ENCODE measurements around the gene APOA5. TPM values are rescaled to one million over a fixed set of nuclear protein-coding genes. Genes with fewer than 3 reads are reported as not detected.

Gene APOA5
- total and polyA plus RNA-seq, 2 of the 13 experiments (the other 11 are each of a cell fraction or from before 2014, with no cell fraction given), result 44.0 to 49.1 TPM

DNA sequence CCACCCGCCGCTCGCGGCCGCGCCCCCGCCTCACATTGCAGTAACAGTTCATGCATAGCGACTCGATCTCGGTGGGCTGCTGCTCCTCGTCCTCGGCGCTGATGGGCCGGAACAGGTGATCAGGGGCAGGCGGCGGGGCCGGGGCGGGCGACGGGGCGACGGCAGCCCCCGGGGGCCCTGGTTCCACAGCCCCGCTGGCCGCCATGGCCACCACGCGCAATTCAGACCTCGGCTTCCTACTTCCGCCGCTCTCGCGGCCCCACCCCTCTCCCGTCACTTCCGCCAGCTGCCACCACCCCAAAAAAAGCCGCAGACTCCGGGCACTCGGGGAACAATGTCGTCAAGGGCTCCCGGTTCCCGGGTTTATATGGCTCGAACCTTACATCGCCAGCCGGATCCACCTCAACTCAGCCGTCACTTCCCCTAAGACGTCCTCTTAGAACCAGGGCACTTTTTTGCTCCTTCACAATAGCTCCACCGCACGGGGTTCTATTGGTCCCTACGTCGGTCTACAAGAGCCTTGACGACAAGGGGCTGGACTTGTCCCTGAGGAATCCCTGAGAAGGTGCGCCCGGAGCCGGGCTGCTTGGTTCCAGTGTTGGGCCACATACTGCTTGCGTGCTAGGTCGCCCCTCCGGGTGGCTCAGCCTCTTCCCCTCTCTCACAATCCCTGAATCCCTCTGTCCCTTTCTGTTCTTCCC lies 3.7 kb downstream of the APOA5 start, which contains the start of gene ZPR1 (continued):
- TF ChIP-seq, protein P1, sequence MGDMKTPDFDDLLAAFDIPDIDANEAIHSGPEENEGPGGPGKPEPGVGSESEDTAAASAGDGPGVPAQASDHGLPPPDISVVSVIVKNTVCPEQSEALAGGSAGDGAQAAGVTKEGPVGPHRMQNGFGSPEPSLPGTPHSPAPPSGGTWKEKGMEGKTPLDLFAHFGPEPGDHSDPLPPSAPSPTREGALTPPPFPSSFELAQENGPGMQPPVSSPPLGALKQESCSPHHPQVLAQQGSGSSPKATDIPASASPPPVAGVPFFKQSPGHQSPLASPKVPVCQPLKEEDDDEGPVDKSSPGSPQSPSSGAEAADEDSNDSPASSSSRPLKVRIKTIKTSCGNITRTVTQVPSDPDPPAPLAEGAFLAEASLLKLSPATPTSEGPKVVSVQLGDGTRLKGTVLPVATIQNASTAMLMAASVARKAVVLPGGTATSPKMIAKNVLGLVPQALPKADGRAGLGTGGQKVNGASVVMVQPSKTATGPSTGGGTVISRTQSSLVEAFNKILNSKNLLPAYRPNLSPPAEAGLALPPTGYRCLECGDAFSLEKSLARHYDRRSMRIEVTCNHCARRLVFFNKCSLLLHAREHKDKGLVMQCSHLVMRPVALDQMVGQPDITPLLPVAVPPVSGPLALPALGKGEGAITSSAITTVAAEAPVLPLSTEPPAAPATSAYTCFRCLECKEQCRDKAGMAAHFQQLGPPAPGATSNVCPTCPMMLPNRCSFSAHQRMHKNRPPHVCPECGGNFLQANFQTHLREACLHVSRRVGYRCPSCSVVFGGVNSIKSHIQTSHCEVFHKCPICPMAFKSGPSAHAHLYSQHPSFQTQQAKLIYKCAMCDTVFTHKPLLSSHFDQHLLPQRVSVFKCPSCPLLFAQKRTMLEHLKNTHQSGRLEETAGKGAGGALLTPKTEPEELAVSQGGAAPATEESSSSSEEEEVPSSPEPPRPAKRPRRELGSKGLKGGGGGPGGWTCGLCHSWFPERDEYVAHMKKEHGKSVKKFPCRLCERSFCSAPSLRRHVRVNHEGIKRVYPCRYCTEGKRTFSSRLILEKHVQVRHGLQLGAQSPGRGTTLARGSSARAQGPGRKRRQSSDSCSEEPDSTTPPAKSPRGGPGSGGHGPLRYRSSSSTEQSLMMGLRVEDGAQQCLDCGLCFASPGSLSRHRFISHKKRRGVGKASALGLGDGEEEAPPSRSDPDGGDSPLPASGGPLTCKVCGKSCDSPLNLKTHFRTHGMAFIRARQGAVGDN (CRISPR knock-in tag; IDR thresholded peaks at IDR 0.05), result peak; percentile 84
- TF ChIP-seq SMC3 (IDR thresholded peaks at IDR 0.05; ENCODE audit: low read length), result no peak
- TF ChIP-seq RFX5 (IDR thresholded peaks at IDR 0.05; ENCODE audit: low read depth, low read length), result no peak
- TF ChIP-seq ETV6 (CRISPR knock-in tag; conservative IDR thresholded peaks at IDR 0.05), result no peak
- TF ChIP-seq MTA1 (CRISPR knock-in tag; IDR thresholded peaks at IDR 0.05; ENCODE audit: borderline replicate concordance), result 0 out of 2 replicates have a peak, but pooled peaks have one; percentile 1
- TF ChIP-seq ZFP37 (CRISPR knock-in tag; IDR thresholded peaks at IDR 0.05; ENCODE audit: borderline replicate concordance), result no peak
- TF ChIP-seq ZNF569 (CRISPR knock-in tag; IDR thresholded peaks at IDR 0.05; ENCODE audit: borderline replicate concordance), result no peak
- TF ChIP-seq RBAK (CRISPR knock-in tag; IDR thresholded peaks at IDR 0.05), result no peak
- no peak for TF ChIP-seq PRPF4 (IDR thresholded peaks at IDR 0.05; ENCODE audit: low read depth, low read length, poor library complexity, severe bottlenecking)
- no peak for TF ChIP-seq IRX3 (CRISPR knock-in tag; IDR thresholded peaks at IDR 0.05; ENCODE audit: borderline replicate concordance, low read depth)
- TF ChIP-seq HNRNPUL1 (IDR thresholded peaks at IDR 0.05; ENCODE audit: low read depth, low read length), result no peak
- 0 out of 2 replicates have a peak, but pooled peaks have one; percentile 63 for TF ChIP-seq AHR (CRISPR knock-in tag; IDR thresholded peaks at IDR 0.05)
- no peak for TF ChIP-seq CEBPG (CRISPR knock-in tag; IDR thresholded peaks at IDR 0.05)
- TF ChIP-seq ZNF770 (CRISPR knock-in tag; IDR thresholded peaks at IDR 0.05), result no peak
- TF ChIP-seq MYNN (CRISPR knock-in tag; IDR thresholded peaks at IDR 0.05; ENCODE audit: low read depth), result no peak
- TF ChIP-seq, protein P2, sequence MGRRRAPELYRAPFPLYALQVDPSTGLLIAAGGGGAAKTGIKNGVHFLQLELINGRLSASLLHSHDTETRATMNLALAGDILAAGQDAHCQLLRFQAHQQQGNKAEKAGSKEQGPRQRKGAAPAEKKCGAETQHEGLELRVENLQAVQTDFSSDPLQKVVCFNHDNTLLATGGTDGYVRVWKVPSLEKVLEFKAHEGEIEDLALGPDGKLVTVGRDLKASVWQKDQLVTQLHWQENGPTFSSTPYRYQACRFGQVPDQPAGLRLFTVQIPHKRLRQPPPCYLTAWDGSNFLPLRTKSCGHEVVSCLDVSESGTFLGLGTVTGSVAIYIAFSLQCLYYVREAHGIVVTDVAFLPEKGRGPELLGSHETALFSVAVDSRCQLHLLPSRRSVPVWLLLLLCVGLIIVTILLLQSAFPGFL (CRISPR knock-in tag; IDR thresholded peaks at IDR 0.05), result no peak
- TF ChIP-seq, protein P3, sequence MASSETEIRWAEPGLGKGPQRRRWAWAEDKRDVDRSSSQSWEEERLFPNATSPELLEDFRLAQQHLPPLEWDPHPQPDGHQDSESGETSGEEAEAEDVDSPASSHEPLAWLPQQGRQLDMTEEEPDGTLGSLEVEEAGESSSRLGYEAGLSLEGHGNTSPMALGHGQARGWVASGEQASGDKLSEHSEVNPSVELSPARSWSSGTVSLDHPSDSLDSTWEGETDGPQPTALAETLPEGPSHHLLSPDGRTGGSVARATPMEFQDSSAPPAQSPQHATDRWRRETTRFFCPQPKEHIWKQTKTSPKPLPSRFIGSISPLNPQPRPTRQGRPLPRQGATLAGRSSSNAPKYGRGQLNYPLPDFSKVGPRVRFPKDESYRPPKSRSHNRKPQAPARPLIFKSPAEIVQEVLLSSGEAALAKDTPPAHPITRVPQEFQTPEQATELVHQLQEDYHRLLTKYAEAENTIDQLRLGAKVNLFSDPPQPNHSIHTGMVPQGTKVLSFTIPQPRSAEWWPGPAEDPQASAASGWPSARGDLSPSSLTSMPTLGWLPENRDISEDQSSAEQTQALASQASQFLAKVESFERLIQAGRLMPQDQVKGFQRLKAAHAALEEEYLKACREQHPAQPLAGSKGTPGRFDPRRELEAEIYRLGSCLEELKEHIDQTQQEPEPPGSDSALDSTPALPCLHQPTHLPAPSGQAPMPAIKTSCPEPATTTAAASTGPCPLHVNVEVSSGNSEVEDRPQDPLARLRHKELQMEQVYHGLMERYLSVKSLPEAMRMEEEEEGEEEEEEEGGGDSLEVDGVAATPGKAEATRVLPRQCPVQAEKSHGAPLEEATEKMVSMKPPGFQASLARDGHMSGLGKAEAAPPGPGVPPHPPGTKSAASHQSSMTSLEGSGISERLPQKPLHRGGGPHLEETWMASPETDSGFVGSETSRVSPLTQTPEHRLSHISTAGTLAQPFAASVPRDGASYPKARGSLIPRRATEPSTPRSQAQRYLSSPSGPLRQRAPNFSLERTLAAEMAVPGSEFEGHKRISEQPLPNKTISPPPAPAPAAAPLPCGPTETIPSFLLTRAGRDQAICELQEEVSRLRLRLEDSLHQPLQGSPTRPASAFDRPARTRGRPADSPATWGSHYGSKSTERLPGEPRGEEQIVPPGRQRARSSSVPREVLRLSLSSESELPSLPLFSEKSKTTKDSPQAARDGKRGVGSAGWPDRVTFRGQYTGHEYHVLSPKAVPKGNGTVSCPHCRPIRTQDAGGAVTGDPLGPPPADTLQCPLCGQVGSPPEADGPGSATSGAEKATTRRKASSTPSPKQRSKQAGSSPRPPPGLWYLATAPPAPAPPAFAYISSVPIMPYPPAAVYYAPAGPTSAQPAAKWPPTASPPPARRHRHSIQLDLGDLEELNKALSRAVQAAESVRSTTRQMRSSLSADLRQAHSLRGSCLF (CRISPR knock-in tag; IDR thresholded peaks at IDR 0.05; ENCODE audit: borderline replicate concordance), result no peak
- TF ChIP-seq SIN3B (IDR thresholded peaks at IDR 0.05; ENCODE audit: low read length), result no peak

Data from HepG2 (cell line).